K562 (cell line): ENCODE measurements around the gene ZSWIM8. TPM values are rescaled to one million over a fixed set of nuclear protein-coding genes. Genes with fewer than 3 reads are reported as not detected.

Experiments used
- BCL6 ChIP-seq: fragments of 250-450 bp; sonication (Bioruptor Pico); IDR thresholded peaks from 2 replicates; pipeline ENCODE4 v1.4.0; 2020
- DDX20 ChIP-seq: fragments of 450-650 bp; IDR thresholded peaks from 2 replicates; pipeline ENCODE4 v1.6.1; 2016; ENCODE audit warnings: missing genetic modification characterization, low read depth, mild to moderate bottlenecking, missing compliant biosample characterization, moderate library complexity
- KAT7 ChIP-seq: sonication (generic); formaldehyde crosslinking; IDR thresholded peaks from 2 replicates; pipeline ENCODE4 v1.8.0; 2022; ENCODE audit warnings: missing genetic modification reagents, mild to moderate bottlenecking, borderline replicate concordance
- KLF13 ChIP-seq: fragments of 450-650 bp; IDR thresholded peaks from 2 replicates; pipeline ENCODE4 v1.6.1; 2016; ENCODE audit warnings: missing genetic modification characterization, low read depth, mild to moderate bottlenecking, missing compliant biosample characterization, moderate library complexity, borderline replicate concordance
- MYC ChIP-seq, 2 experiments: fragments of 250-450 bp in 1 of 2; sonication (Bioruptor Pico) in 1 of 2; IDR thresholded peaks; 2 replicates each; pipeline versions ENCODE4 v1.5.1 to v1.6.1; 2012 to 2021; ENCODE audit warnings: low read depth in 2 of 2, borderline replicate concordance in 1 of 2, improper control_type of control experiment in 1 of 2, low read length in 1 of 2, mild to moderate bottlenecking in 1 of 2, moderate library complexity in 1 of 2
- NCOA4 ChIP-seq: fragments of 450-650 bp; IDR thresholded peaks from 2 replicates; pipeline ENCODE4 v1.6.1; 2018; ENCODE audit warnings: mild to moderate bottlenecking; ENCODE audit not compliant: partially characterized antibody
- NFE2L1 ChIP-seq: fragments of 450-650 bp; IDR thresholded peaks from 2 replicates; pipeline ENCODE4 v1.6.1; 2016; ENCODE audit warnings: missing genetic modification characterization, low read depth, mild to moderate bottlenecking, missing compliant biosample characterization, moderate library complexity, borderline replicate concordance
- PHF21A ChIP-seq: fragments of 450-650 bp; IDR thresholded peaks from 2 replicates; pipeline ENCODE4 v1.6.1; 2017; ENCODE audit warnings: low read depth, borderline replicate concordance
- POU5F1 ChIP-seq: fragments of 150-350 bp; IDR thresholded peaks from 2 replicates; pipeline ENCODE4 v1.6.1; 2014; ENCODE audit warnings: borderline replicate concordance, low read length, low read depth, mild to moderate bottlenecking; ENCODE audit not compliant: partially characterized antibody
- SAFB ChIP-seq: fragments of 200-400 bp; formaldehyde crosslinking; IDR thresholded peaks from 2 replicates; pipeline ENCODE4 v1.6.1; 2017; ENCODE audit warnings: low read depth, low read length, borderline replicate concordance
- SREBF2 ChIP-seq: sonication (generic); formaldehyde crosslinking; IDR thresholded peaks from 2 replicates; pipeline ENCODE4 v1.4.0; 2020; ENCODE audit warnings: mild to moderate bottlenecking, missing genetic modification reagents
- ZNF140 ChIP-seq: fragments of 250-450 bp; sonication (Bioruptor Pico); IDR thresholded peaks from 2 replicates; pipeline ENCODE4 v1.8.0; 2021; ENCODE audit warnings: moderate library complexity, mild to moderate bottlenecking, inconsistent platforms
- ZNF445 ChIP-seq: fragments of 250-450 bp; sonication (Bioruptor Pico); IDR thresholded peaks from 2 replicates; pipeline ENCODE4 v1.4.0; 2020; ENCODE audit warnings: low read depth, mild to moderate bottlenecking, moderate library complexity
- ZNF76 ChIP-seq: fragments of 250-450 bp; sonication (Bioruptor Pico); IDR thresholded peaks from 2 replicates; pipeline ENCODE4 v1.4.0; 2020; ENCODE audit warnings: mild to moderate bottlenecking, moderate library complexity, borderline replicate concordance
- polyA plus RNA-seq, 8 experiments: library from polyadenylated mRNA; depleted of rRNA in 4 of 8; stranded (reverse) in 5 of 8; unstranded in 3 of 8; fragments of >200 nt; fragmentation: Nextera tagmentation in 2 of 8; fragmentation: Illumina TruSeq in 1 of 8; extraction: Ambion mirVana in 2 of 8; extraction: Trizol in 1 of 8; gene quantifications; 2 replicates each; pipeline versions ENCODE4 v1.2.1 to v1.2.3, GENCODE V29; 2011 to 2014; ENCODE audit warnings: inconsistent platforms in 1 of 8, missing spikeins in 1 of 8
- total RNA-seq, 7 experiments: library from RNA; depleted of rRNA in 6 of 7; stranded (reverse); fragments of >200 nt in 6 of 7; fragmentation: Illumina TruSeq in 2 of 7; extraction: Trizol in 2 of 7; gene quantifications; 2 replicates each; pipeline versions ENCODE4 v1.2.1 to v1.2.3, GENCODE V29; 2011 to 2021; ENCODE audit warnings: low replicate concordance in 1 of 7
- TF ChIP-seq, protein P1 (sequence below): fragments of 250-450 bp; sonication (Bioruptor Pico); IDR thresholded peaks from 2 replicates; pipeline ENCODE4 v1.8.0; 2021; ENCODE audit warnings: borderline replicate concordance, mild to moderate bottlenecking, moderate library complexity; ENCODE audit not compliant: poor library complexity, severe bottlenecking
- TF ChIP-seq, protein P2 (sequence below), 2 experiments: fragments of 250-450 bp in 1 of 2; fragments of 450-650 bp in 1 of 2; sonication (Bioruptor Pico) in 1 of 2; IDR thresholded peaks; 2 replicates each; pipeline versions ENCODE4 v1.6.1 to v1.8.0; 2016 to 2021; ENCODE audit warnings: mild to moderate bottlenecking in 2 of 2, moderate library complexity in 2 of 2, missing compliant biosample characterization in 1 of 2, missing genetic modification characterization in 1 of 2
- TF ChIP-seq, protein P3 (sequence below): fragments of 250-450 bp; sonication (Bioruptor Pico); IDR thresholded peaks from 2 replicates; pipeline ENCODE4 v1.8.0; 2022; ENCODE audit warnings: moderate library complexity, mild to moderate bottlenecking, inconsistent platforms
- TF ChIP-seq, protein P4 (sequence below): fragments of 450-650 bp; formaldehyde crosslinking; IDR thresholded peaks from 2 replicates; pipeline ENCODE4 v1.4.0; 2022; ENCODE audit warnings: mild to moderate bottlenecking, moderate library complexity
- TF ChIP-seq, protein P5 (sequence below): fragments of 250-450 bp; sonication (Bioruptor Pico); IDR thresholded peaks from 2 replicates; pipeline ENCODE4 v1.5.0; 2021
- TF ChIP-seq, protein P6 (sequence below): fragments of 450-650 bp; formaldehyde crosslinking; IDR thresholded peaks from 2 replicates; pipeline ENCODE4 v1.4.0; 2020; ENCODE audit warnings: mild to moderate bottlenecking, mixed read lengths

ZSWIM8 gene
- total and polyA plus RNA-seq, 9 of the 15 experiments (the other 6 are each of a cell fraction or from before 2014, with no cell fraction given): 5.6 to 47.8 (median 26.7) TPM

DNA sequence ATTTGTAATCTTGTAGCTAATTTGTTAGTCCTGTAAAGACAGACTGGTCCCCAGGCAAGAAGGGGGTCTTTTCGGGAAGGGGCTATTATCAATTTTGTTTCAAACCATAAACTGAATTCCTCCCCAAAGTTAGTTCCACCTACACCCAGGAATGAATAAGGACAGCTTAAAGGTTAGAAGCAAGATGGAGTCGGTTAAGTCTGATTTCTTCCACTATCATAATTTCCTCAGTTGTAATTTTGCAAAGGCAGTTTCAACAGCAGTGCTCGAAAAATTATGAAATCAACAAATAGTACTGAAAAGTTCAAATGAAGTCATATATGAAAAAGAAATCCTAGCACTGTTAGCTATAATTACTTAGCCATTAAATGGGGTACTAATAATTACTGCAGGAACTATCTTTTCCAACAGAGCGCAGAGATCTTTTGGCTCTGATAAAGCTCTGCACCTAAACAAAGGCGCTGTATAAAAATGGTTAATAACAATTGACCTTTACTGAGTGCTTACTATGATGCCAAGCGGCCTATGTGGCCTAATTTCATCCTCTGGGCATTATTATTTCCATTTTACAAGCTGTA lies 42.0 kb upstream of the ZSWIM8 start (continued):
- TF ChIP-seq, protein P1, sequence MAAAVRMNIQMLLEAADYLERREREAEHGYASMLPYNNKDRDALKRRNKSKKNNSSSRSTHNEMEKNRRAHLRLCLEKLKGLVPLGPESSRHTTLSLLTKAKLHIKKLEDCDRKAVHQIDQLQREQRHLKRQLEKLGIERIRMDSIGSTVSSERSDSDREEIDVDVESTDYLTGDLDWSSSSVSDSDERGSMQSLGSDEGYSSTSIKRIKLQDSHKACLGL: peak; percentile 73
- TF ChIP-seq ZNF140 (CRISPR knock-in tag): peak; percentile 96
- TF ChIP-seq ZNF76: peak; percentile 97
- TF ChIP-seq, protein P2, sequence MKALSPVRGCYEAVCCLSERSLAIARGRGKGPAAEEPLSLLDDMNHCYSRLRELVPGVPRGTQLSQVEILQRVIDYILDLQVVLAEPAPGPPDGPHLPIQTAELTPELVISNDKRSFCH (CRISPR knock-in tag; IDR thresholded peaks at IDR 0.05): peak; percentile 94
- TF ChIP-seq, protein P2 (tag; IDR thresholded peaks at IDR 0.05): peak; percentile 99
- TF ChIP-seq, protein P3, sequence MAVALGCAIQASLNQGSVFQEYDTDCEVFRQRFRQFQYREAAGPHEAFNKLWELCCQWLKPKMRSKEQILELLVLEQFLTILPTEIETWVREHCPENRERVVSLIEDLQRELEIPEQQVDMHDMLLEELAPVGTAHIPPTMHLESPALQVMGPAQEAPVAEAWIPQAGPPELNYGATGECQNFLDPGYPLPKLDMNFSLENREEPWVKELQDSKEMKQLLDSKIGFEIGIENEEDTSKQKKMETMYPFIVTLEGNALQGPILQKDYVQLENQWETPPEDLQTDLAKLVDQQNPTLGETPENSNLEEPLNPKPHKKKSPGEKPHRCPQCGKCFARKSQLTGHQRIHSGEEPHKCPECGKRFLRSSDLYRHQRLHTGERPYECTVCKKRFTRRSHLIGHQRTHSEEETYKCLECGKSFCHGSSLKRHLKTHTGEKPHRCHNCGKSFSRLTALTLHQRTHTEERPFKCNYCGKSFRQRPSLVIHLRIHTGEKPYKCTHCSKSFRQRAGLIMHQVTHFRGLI: peak; percentile 99
- TF ChIP-seq SAFB: no peak
- TF ChIP-seq, protein P4, sequence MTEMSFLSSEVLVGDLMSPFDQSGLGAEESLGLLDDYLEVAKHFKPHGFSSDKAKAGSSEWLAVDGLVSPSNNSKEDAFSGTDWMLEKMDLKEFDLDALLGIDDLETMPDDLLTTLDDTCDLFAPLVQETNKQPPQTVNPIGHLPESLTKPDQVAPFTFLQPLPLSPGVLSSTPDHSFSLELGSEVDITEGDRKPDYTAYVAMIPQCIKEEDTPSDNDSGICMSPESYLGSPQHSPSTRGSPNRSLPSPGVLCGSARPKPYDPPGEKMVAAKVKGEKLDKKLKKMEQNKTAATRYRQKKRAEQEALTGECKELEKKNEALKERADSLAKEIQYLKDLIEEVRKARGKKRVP: peak; percentile 91
- no peak for TF ChIP-seq MYC (IDR thresholded peaks at IDR 0.05; ENCODE audit: low read depth, low read length)
- peak; percentile 94 for TF ChIP-seq MYC (CRISPR knock-in tag; IDR thresholded peaks at IDR 0.05; ENCODE audit: borderline replicate concordance, low read depth)
- TF ChIP-seq KAT7: no peak; the same call in 1 of the 2 replicates
- no peak for TF ChIP-seq PHF21A
- TF ChIP-seq, protein P5, sequence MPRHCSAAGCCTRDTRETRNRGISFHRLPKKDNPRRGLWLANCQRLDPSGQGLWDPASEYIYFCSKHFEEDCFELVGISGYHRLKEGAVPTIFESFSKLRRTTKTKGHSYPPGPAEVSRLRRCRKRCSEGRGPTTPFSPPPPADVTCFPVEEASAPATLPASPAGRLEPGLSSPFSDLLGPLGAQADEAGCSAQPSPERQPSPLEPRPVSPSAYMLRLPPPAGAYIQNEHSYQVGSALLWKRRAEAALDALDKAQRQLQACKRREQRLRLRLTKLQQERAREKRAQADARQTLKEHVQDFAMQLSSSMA (CRISPR knock-in tag): 0 out of 2 replicates have a peak, but pooled peaks have one; percentile 37
- peak; percentile 88 for TF ChIP-seq KLF13
- TF ChIP-seq ZNF445: peak; percentile 93
- no peak for TF ChIP-seq NCOA4
- TF ChIP-seq SREBF2 (CRISPR knock-in tag): 0 out of 2 replicates have a peak, but pooled peaks have one; percentile 33
- no peak for TF ChIP-seq POU5F1
- peak; percentile 97 for TF ChIP-seq BCL6
- TF ChIP-seq, protein P6, sequence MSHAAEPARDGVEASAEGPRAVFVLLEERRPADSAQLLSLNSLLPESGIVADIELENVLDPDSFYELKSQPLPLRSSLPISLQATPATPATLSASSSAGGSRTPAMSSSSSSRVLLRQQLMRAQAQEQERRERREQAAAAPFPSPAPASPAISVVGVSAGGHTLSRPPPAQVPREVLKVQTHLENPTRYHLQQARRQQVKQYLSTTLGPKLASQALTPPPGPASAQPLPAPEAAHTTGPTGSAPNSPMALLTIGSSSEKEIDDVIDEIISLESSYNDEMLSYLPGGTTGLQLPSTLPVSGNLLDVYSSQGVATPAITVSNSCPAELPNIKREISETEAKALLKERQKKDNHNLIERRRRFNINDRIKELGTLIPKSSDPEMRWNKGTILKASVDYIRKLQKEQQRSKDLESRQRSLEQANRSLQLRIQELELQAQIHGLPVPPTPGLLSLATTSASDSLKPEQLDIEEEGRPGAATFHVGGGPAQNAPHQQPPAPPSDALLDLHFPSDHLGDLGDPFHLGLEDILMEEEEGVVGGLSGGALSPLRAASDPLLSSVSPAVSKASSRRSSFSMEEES (CRISPR knock-in tag): peak; percentile 60
- TF ChIP-seq NFE2L1: peak; percentile 79
- TF ChIP-seq DDX20: peak; percentile 98
